OCI-LY7 (cell line): Measurements from ENCODE around the gene HMGB1. TPM values are rescaled to one million over a fixed set of nuclear protein-coding genes. Genes with fewer than 3 reads are reported as not detected.

Source experiments
- BruUV-seq: library from RNA; stranded (reverse); fragments of 400-500 nt; replicated peaks from 2 replicates; lab custom pipeline; 2021; lab: Mats Ljungman, UMichigan
- CTCF ChIA-PET: fragments of 300-600 bp; sonication (Branson Sonifier 250); formaldehyde crosslinking; loops from one replicate; lab custom pipeline; 2022; ENCODE audit warnings: antibody characterized with exemption; ENCODE audit not compliant: unreplicated experiment; lab: Charles Lee
- POLR2A ChIA-PET: fragments of 300-600 bp; sonication (Branson Sonifier 250); formaldehyde crosslinking; loops from one replicate; lab custom pipeline; 2022; ENCODE audit warnings: antibody characterized with exemption; lab: Charles Lee
- DNase-seq: peaks from one replicate; pipeline ENCODE4 v3.0.0-alpha.2; 2015; ENCODE audit warnings: low spot score
- H2AFZ ChIP-seq: fragments of 200-600 bp; sonication (generic), shearing (Covaris generic); 2 replicates; pipeline ENCODE4 v1.6.1; 2014; ENCODE audit warnings: mild to moderate bottlenecking, antibody characterized with exemption, low read length, moderate library complexity
- H3K27ac ChIP-seq: fragments of 200-600 bp; sonication (generic); 2 replicates; pipeline ENCODE4 v1.5.1; 2014; ENCODE audit warnings: mixed run types, low read depth, mild to moderate bottlenecking, moderate library complexity, low read length, inconsistent platforms; ENCODE audit not compliant: poor library complexity, severe bottlenecking
- H3K36me3 ChIP-seq: fragments of 200-600 bp; sonication (generic); 2 replicates; pipeline ENCODE4 v1.6.1; 2014; ENCODE audit warnings: mild to moderate bottlenecking, antibody characterized with exemption, low read length, moderate library complexity, mixed read lengths; ENCODE audit not compliant: insufficient read depth
- H3K4me1 ChIP-seq: fragments of 200-600 bp; sonication (generic); 2 replicates; pipeline ENCODE4 v1.5.1; 2014; ENCODE audit warnings: mild to moderate bottlenecking, low read length; ENCODE audit not compliant: insufficient read depth, poor library complexity, severe bottlenecking
- H3K4me2 ChIP-seq: fragments of 200-600 bp; sonication (generic); 2 replicates; pipeline ENCODE4 v1.6.1; 2014; ENCODE audit warnings: mild to moderate bottlenecking, low read length
- H3K4me3 ChIP-seq: fragments of 200-600 bp; sonication (generic); 2 replicates; pipeline ENCODE4 v1.5.1; 2014; ENCODE audit warnings: mild to moderate bottlenecking, low read depth, low read length; ENCODE audit not compliant: poor library complexity, severe bottlenecking
- H3K79me2 ChIP-seq: fragments of 200-600 bp; sonication (generic); 2 replicates; pipeline ENCODE4 v1.6.1; 2016; ENCODE audit warnings: low read depth, mild to moderate bottlenecking, low read length, moderate library complexity, mixed read lengths; ENCODE audit not compliant: insufficient read depth
- H3K9me2 ChIP-seq: fragments of 200-600 bp; sonication (generic); 2 replicates; pipeline ENCODE4 v1.6.1; 2016; ENCODE audit warnings: mild to moderate bottlenecking, low read length, mixed read lengths; ENCODE audit not compliant: insufficient read depth
- H3K9me3 ChIP-seq: fragments of 200-600 bp; sonication (generic); 2 replicates; pipeline ENCODE4 v1.6.1; 2014; ENCODE audit warnings: mild to moderate bottlenecking, mixed run types, low read length, mixed read lengths
- H4K20me1 ChIP-seq: fragments of 200-600 bp; sonication (generic); 2 replicates; pipeline ENCODE4 v1.6.1; 2014; ENCODE audit warnings: mild to moderate bottlenecking, antibody characterized with exemption, low read length, moderate library complexity, mixed read lengths; ENCODE audit not compliant: insufficient read depth
- EZH2phosphoT487 ChIP-seq: fragments of 200-600 bp; sonication (generic); IDR thresholded peaks from 2 replicates; pipeline ENCODE4 v1.6.1; 2018; ENCODE audit warnings: low read depth, borderline replicate concordance, mild to moderate bottlenecking, mixed run types, antibody characterized with exemption, low read length, moderate library complexity, mixed read lengths
- intact Hi-C: fragments of 100-400 bp; cut with micrococcal nuclease; formaldehyde crosslinking; loops from one replicate; pipeline ENCODE4 v1.10.0; 2022; ENCODE audit not compliant: unreplicated experiment
- total RNA-seq, 2 experiments: library from RNA; depleted of rRNA in 1 of 2; stranded (reverse); fragments of >200 nt in 1 of 2; shearing (Covaris generic) in 1 of 2; gene quantifications; 2 replicates each; pipeline ENCODE4 v1.2.3, GENCODE V29; 2014 to 2022
- TF ChIP-seq, protein P1 (sequence below): fragments of 200-600 bp; sonication (generic); conservative IDR thresholded peaks from 2 replicates; pipeline ENCODE4 v1.5.1; 2014; ENCODE audit warnings: mild to moderate bottlenecking, antibody characterized with exemption, low read length, moderate library complexity, mixed read lengths

HMGB1 gene
- total RNA-seq, 2 experiments from 2014 or later = 1,114 to 1,288 TPM

DNA sequence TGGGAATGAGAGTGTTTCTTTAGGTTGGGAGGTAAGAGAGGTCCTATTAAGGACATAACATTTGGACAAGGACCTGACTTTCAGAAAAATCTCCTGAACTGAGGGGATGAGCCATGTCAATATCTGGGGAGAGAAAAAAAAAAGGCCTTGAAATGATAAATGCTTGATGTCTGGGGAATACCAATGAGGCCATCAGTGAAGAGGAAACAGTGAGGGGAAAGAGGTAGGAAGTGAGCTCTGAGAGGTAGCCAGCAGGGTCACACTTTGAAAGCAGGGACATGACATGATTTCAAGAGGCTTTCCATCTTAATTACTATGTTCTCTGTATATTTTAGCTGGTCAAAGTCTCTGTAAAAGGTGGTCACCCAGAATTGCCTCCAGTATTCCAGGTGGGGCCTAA, 53.4 kb downstream of the HMGB1 start:
- Histone ChIP-seq H3K4me1 (peaks cover 73% of the 10 kb centered on the region), H3K27ac (no peak overlapping the region), H3K79me2 (peaks cover 5% of the 10 kb centered on the region; the same call in 1 of the 2 replicates), H3K4me2 (peak overlapping the region; percentile 10), H3K9me2 (no peaks in the 10 kb centered on the region), H3K9me3 (no peaks in the 10 kb centered on the region), H4K20me1 (no peaks in the 10 kb centered on the region), H3K4me3 (no peak overlapping the region), H3K36me3 (no peaks in the 10 kb centered on the region), H2AFZ (peak overlapping the region; percentile 56; the same call in 1 of the 2 replicates)
- ChIA-PET CTCF (no interaction called here), POLR2A (interaction anchor here (0.7 to 9.0 kb wide), 10 partner anchors 17 to 968 kb away, joined by 3 to 99 read pairs (median 5); partner anchors contain the start of gene HMGB1)
- DNase-seq = no peak
- intact Hi-C loops = no loop called here
- BruUV-seq = no TSS peak
- no peak for TF ChIP-seq EZH2phosphoT487
- TF ChIP-seq, protein P1, sequence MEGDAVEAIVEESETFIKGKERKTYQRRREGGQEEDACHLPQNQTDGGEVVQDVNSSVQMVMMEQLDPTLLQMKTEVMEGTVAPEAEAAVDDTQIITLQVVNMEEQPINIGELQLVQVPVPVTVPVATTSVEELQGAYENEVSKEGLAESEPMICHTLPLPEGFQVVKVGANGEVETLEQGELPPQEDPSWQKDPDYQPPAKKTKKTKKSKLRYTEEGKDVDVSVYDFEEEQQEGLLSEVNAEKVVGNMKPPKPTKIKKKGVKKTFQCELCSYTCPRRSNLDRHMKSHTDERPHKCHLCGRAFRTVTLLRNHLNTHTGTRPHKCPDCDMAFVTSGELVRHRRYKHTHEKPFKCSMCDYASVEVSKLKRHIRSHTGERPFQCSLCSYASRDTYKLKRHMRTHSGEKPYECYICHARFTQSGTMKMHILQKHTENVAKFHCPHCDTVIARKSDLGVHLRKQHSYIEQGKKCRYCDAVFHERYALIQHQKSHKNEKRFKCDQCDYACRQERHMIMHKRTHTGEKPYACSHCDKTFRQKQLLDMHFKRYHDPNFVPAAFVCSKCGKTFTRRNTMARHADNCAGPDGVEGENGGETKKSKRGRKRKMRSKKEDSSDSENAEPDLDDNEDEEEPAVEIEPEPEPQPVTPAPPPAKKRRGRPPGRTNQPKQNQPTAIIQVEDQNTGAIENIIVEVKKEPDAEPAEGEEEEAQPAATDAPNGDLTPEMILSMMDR = no peak

DNA sequence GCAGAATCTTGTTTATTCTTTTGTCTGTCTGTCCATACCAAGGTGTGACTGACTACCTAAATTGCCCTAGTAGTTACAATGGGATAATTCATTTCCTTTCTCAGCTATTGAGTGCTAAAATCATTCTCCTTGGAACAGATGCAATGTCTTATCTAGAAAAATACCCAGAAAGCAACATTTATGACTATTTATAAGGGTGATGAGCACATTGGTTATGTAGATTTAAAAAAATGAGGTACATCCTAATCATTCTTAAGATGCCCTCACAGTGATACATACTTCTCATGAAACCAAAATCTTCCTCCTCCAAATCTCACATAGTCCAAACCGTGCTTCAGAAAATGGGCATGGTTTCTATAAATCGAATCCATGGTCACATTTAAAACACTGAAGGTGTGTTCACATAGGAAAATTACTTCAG, 55.0 kb downstream of the HMGB1 start:
- H3K4me2 ChIP-seq = no peak overlapping the region
- intact Hi-C loops = no loop called here
- H3K79me2 ChIP-seq = no peaks in the 10 kb centered on the region
- BruUV-seq = no TSS peak
- ChIA-PET POLR2A (interaction anchor here (0.7 kb wide), 1 partner anchor 19 kb away, joined by 3 read pairs; no protein-coding TSS in a partner anchor), CTCF (no interaction called here)
- H3K9me2 ChIP-seq = no peaks in the 10 kb centered on the region
- H3K4me3 ChIP-seq = no peak overlapping the region
- no peaks in the 10 kb centered on the region for H3K9me3 ChIP-seq
- no peak overlapping the region; the same call in 1 of the 2 replicates for H2AFZ ChIP-seq
- DNase-seq = no peak
- no peak for TF ChIP-seq EZH2phosphoT487
- TF ChIP-seq, protein P1 = no peak
- peaks cover 73% of the 10 kb centered on the region for H3K4me1 ChIP-seq
- no peaks in the 10 kb centered on the region for H3K36me3 ChIP-seq
- H3K27ac ChIP-seq = no peak overlapping the region
- H4K20me1 ChIP-seq = no peaks in the 10 kb centered on the region

DNA sequence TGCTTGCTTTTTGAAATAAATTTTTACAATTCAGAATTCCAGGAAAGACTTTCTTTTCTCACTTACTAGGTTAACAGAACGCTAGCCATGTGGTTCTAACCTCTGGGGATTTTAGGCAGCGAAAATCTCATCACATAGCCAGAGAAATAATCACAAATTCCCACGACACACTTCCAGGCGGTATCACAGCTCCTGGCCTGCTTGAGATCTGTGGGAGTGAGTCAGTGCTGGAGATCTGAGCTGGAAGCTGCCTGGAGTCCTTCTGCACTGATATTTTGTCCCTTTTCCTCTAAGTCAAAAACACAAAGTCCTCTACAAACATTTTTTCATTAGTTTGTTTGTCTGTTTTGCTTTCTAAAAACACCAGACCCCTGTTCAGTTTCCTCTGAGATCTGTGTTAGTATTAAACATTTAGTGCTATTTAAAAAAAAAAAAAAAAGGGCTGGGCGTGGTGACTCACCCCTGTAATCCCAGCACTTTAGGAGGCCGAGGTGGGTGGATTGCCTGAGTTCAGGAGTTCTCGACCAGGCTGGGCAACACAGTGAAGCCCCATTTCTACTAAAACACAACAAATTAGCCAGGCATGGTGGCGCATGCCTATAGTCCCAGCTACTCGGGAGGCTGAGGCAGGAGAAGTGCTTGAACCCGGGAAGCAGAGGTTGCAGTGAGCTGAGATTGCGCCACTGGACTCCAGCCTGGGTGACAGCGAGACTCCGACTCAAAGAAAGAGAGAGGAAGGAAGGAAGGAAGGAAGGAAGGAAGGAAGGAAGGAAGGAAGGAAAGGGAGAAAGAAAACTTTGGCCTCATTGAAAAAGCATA, 55.6 kb downstream of the HMGB1 start:
- Histone ChIP-seq H3K9me2 (no peaks in the 10 kb centered on the region), H3K9me3 (no peaks in the 10 kb centered on the region), H3K79me2 (no peaks in the 10 kb centered on the region), H3K4me3 (no peak overlapping the region), H3K27ac (no peak overlapping the region), H3K4me1 (peaks cover 71% of the 10 kb centered on the region), H3K36me3 (no peaks in the 10 kb centered on the region), H3K4me2 (no peak overlapping the region), H2AFZ (no peak overlapping the region), H4K20me1 (no peaks in the 10 kb centered on the region)
- DNase-seq = no peak
- TF ChIP-seq, protein P1 = no peak
- TF ChIP-seq EZH2phosphoT487 = no peak
- ChIA-PET CTCF (no interaction called here), POLR2A (interaction anchor here (0.7 to 1.1 kb wide), 3 partner anchors 15 to 33 kb away, joined by 3 read pairs; no protein-coding TSS in a partner anchor)
- intact Hi-C loops = no loop called here
- BruUV-seq = no TSS peak
